IMR-90 (cell line): Measurements from ENCODE around the gene PEAK1. TPM values are rescaled to one million over a fixed set of nuclear protein-coding genes. Genes with fewer than 3 reads are reported as not detected.

ENCODE experiments used
- ATAC-seq: fragments of 200-7000 bp; cut with Tn5 transposase; 2 replicates; pipeline ENCODE4 v1.9.1; 2020; ENCODE audit warnings: low read depth, mild to moderate bottlenecking, moderate library complexity
- BruUV-seq: library from RNA; stranded (reverse); fragments of 400-500 nt; replicated peaks from 2 replicates; lab custom pipeline; 2021; lab: Mats Ljungman, UMichigan
- CTCF ChIA-PET: fragments of 300-600 bp; formaldehyde crosslinking; extraction: SDS; loops from one replicate; lab custom pipeline; 2021; ENCODE audit warnings: antibody characterized with exemption; lab: Yijun Ruan, JAX
- POLR2A ChIA-PET: fragments of 300-600 bp; sonication (Branson Sonifier 250); formaldehyde crosslinking; loops from one replicate; lab custom pipeline; 2022; ENCODE audit warnings: antibody characterized with exemption; ENCODE audit not compliant: unreplicated experiment; lab: Charles Lee
- DNase-seq: peaks from one replicate; pipeline ENCODE4 v3.0.0; 2013
- H2AFZ ChIP-seq: replicated peaks from 2 replicates; pipeline ENCODE3; 2013; ENCODE audit warnings: low read length, mild to moderate bottlenecking; ENCODE audit not compliant: poor library complexity
- H2AK5ac ChIP-seq: 2 replicates; pipeline ENCODE4 v1.6.1; 2013; ENCODE audit warnings: low read depth, low read length, inconsistent platforms
- H2AK9ac ChIP-seq: replicated peaks from 2 replicates; pipeline ENCODE3; 2013; ENCODE audit warnings: mild to moderate bottlenecking, low read depth, low read length, moderate library complexity; ENCODE audit not compliant: poor library complexity
- H2BK120ac ChIP-seq: 2 replicates; pipeline ENCODE4 v1.6.1; 2013; ENCODE audit warnings: low read depth, low read length, inconsistent platforms
- H2BK15ac ChIP-seq: 3 replicates; pipeline ENCODE4 v1.6.1; 2013; ENCODE audit warnings: low read depth, low read length, inconsistent platforms
- H2BK20ac ChIP-seq: 2 replicates; pipeline ENCODE4 v1.6.1; 2013; ENCODE audit warnings: low read depth, mild to moderate bottlenecking, inconsistent platforms, low read length, moderate library complexity
- H2BK5ac ChIP-seq: 2 replicates; pipeline ENCODE4 v1.6.1; 2013; ENCODE audit warnings: mild to moderate bottlenecking, low read depth, low read length, inconsistent platforms; ENCODE audit not compliant: poor library complexity, severe bottlenecking
- H3K14ac ChIP-seq: replicated peaks from 2 replicates; pipeline ENCODE4 v1.6.1; 2013; ENCODE audit warnings: low read depth, low read length, inconsistent platforms
- H3K18ac ChIP-seq: 2 replicates; pipeline ENCODE4 v1.6.1; 2013; ENCODE audit warnings: low read depth, low read length, control low read depth
- H3K23ac ChIP-seq: 2 replicates; pipeline ENCODE4 v1.6.1; 2013; ENCODE audit warnings: low read depth, low read length, inconsistent platforms
- H3K27ac ChIP-seq: 2 replicates; pipeline ENCODE4 v1.5.1; 2013; ENCODE audit warnings: mild to moderate bottlenecking, control low read depth, low read length; ENCODE audit not compliant: insufficient read depth
- H3K27me3 ChIP-seq: 2 replicates; pipeline ENCODE4 v1.6.1; 2013; ENCODE audit warnings: low read length; ENCODE audit not compliant: control insufficient read depth, insufficient read depth
- H3K36me3 ChIP-seq: 2 replicates; pipeline ENCODE4 v1.6.1; 2013; ENCODE audit warnings: low read length, mixed read lengths; ENCODE audit not compliant: control insufficient read depth, insufficient read depth
- H3K4ac ChIP-seq: 2 replicates; pipeline ENCODE4 v1.6.1; 2013; ENCODE audit warnings: low read depth, low read length, inconsistent platforms
- H3K4me1 ChIP-seq: 2 replicates; pipeline ENCODE4 v1.6.1; 2013; ENCODE audit warnings: low read length, mixed read lengths; ENCODE audit not compliant: control insufficient read depth, insufficient read depth
- H3K4me2 ChIP-seq: 2 replicates; pipeline ENCODE4 v1.6.1; 2013; ENCODE audit warnings: low read depth, mild to moderate bottlenecking, control low read depth, low read length, moderate library complexity
- H3K4me3 ChIP-seq: 2 replicates; pipeline ENCODE4 v1.5.1; 2013; ENCODE audit warnings: low read depth, mild to moderate bottlenecking, control low read depth, low read length, moderate library complexity; ENCODE audit not compliant: insufficient read depth
- H3K56ac ChIP-seq: 2 replicates; pipeline ENCODE4 v1.6.1; 2013; ENCODE audit warnings: low read length, inconsistent platforms; ENCODE audit not compliant: insufficient read depth; ENCODE audit errors: extremely low read depth
- H3K79me1 ChIP-seq, 2 experiments: 2 replicates each; pipeline ENCODE4 v1.6.1; 2013; ENCODE audit warnings: low read length in 2 of 2, inconsistent platforms in 1 of 2, low read depth in 1 of 2
- H3K9ac ChIP-seq: 2 replicates; pipeline ENCODE4 v1.6.1; 2013; ENCODE audit warnings: low read depth, low read length, control low read depth
- H3K9me1 ChIP-seq: 2 replicates; pipeline ENCODE4 v1.6.1; 2013; ENCODE audit warnings: low read length, inconsistent platforms; ENCODE audit not compliant: insufficient read depth
- H3K9me3 ChIP-seq: 2 replicates; pipeline ENCODE4 v1.6.1; 2013; ENCODE audit warnings: low read length; ENCODE audit not compliant: control insufficient read depth, insufficient read depth
- H4K20me1 ChIP-seq: 2 replicates; pipeline ENCODE4 v1.6.1; 2013; ENCODE audit warnings: low read length, inconsistent platforms; ENCODE audit not compliant: insufficient read depth
- H4K5ac ChIP-seq: 2 replicates; pipeline ENCODE4 v1.6.1; 2013; ENCODE audit warnings: mild to moderate bottlenecking, low read depth, low read length, control low read depth
- H4K8ac ChIP-seq, 2 experiments: 2 replicates each; pipeline ENCODE4 v1.6.1; 2013; ENCODE audit warnings: low read depth in 2 of 2, low read length in 2 of 2, control low read depth in 1 of 2, inconsistent platforms in 1 of 2
- H4K91ac ChIP-seq: 2 replicates; pipeline ENCODE4 v1.6.1; 2013; ENCODE audit warnings: low read depth, low read length, inconsistent platforms; ENCODE audit not compliant: insufficient read depth
- ELK1 ChIP-seq: fragments of 150-350 bp; IDR thresholded peaks from 2 replicates; pipeline ENCODE4 v1.6.1; 2016; ENCODE audit warnings: low read depth, mild to moderate bottlenecking, low read length, moderate library complexity, borderline replicate concordance
- MAFK ChIP-seq: IDR thresholded peaks from 2 replicates; pipeline ENCODE4 v1.6.1; 2012; ENCODE audit warnings: low read depth, low read length, improper control_type of control experiment
- MAZ ChIP-seq: IDR thresholded peaks from 2 replicates; pipeline ENCODE4 v1.6.1; 2012; ENCODE audit warnings: low read depth, mild to moderate bottlenecking, low read length, improper control_type of control experiment, moderate library complexity, borderline replicate concordance
- RFX5 ChIP-seq: IDR thresholded peaks from 2 replicates; pipeline ENCODE4 v1.8.0; 2012; ENCODE audit warnings: low read depth, mild to moderate bottlenecking, low read length, moderate library complexity
- WGBS, 2 experiments: methylation state at CpG; one replicate each; pipeline versions ENCODE4 v1.1.5 to v1.1.7; 2013; ENCODE audit warnings: missing lambda C conversion rate in 2 of 2; ENCODE audit not compliant: insufficient read length in 1 of 2; ENCODE audit errors: extremely low coverage in 2 of 2; 5-methylcytosine and 5-hydroxymethylcytosine counted together
- dilution Hi-C: fragments of 300-500 bp; cut with HindIII; formaldehyde crosslinking; loops from one replicate; pipeline ENCODE4 v1.14.3; 2018; ENCODE audit warnings: low sequenced_read_pairs; ENCODE audit not compliant: unreplicated experiment
- in situ Hi-C: fragments of 300-500 bp; cut with MboI; formaldehyde crosslinking; loops from 3 replicates; pipeline ENCODE4 v1.14.3; 2019; ENCODE audit warnings: low sequenced_read_pairs, inconsistent platforms, mixed read lengths
- intact Hi-C: fragments of 100-400 bp; cut with micrococcal nuclease; formaldehyde crosslinking; loops from 2 replicates; pipeline ENCODE4 v1.10.0; 2022
- polyA plus RNA-seq, 3 experiments: library from polyadenylated mRNA; depleted of rRNA; stranded (reverse); fragments of >200 nt; gene quantifications; 2 replicates each; pipeline ENCODE4 v1.2.3, GENCODE V29; 2012; ENCODE audit warnings: low replicate concordance in 1 of 3
- total RNA-seq: library from RNA; depleted of rRNA; stranded (reverse); fragments of >200 nt; gene quantifications from 2 replicates; pipeline ENCODE4 v1.2.3, GENCODE V29; 2012

Gene PEAK1
- total and polyA plus RNA-seq, 2 of the 4 experiments (the other 2 are of a cell fraction), result 21.5 to 43.9 TPM

GRCh38 chr15:77181305-77182074, 238.4 kb downstream of the PEAK1 start:
- H3K27ac ChIP-seq, result no peak overlapping the region
- no peak overlapping the region for H2BK20ac ChIP-seq
- H2BK120ac ChIP-seq, result no peak overlapping the region
- no peak overlapping the region for H3K56ac ChIP-seq
- ATAC-seq (no peak), DNase-seq (no peak)
- no peaks in the 10 kb centered on the region for H4K20me1 ChIP-seq
- H2AK5ac ChIP-seq, result no peak overlapping the region
- in situ Hi-C loops (no loop called here), dilution Hi-C loops (no loop called here), intact Hi-C loops (no loop called here)
- H3K27me3 ChIP-seq, result no peaks in the 10 kb centered on the region
- H3K9ac ChIP-seq, result no peak overlapping the region
- H3K4ac ChIP-seq, result no peak overlapping the region
- H3K9me3 ChIP-seq, result no peaks in the 10 kb centered on the region
- no peak overlapping the region for H3K18ac ChIP-seq
- BruUV-seq, result no TSS peak
- no CpG with 5 or more reads among the region's 5 CpGs for WGBS, 2 experiments
- no peak overlapping the region for H2BK15ac ChIP-seq
- no peak overlapping the region for H3K4me3 ChIP-seq
- no peak overlapping the region for H3K23ac ChIP-seq
- ChIA-PET CTCF (interaction anchor here (0.5 to 1.9 kb wide), 2 partner anchors 23 to 362 kb away, joined by 3 to 6 read pairs; no protein-coding TSS in a partner anchor), POLR2A (no interaction called here)
- H4K91ac ChIP-seq, result no peak overlapping the region
- no peak overlapping the region for H2AK9ac ChIP-seq
- H3K9me1 ChIP-seq, result peaks cover 15% of the 10 kb centered on the region
- H3K14ac ChIP-seq, result no peak overlapping the region
- H3K4me2 ChIP-seq, result no peak overlapping the region
- peaks cover 8 to 56% of the 10 kb centered on the region in 2 experiments for H3K79me1 ChIP-seq
- H2BK5ac ChIP-seq, result peak overlapping the region; percentile 13
- no peak overlapping the region for H4K5ac ChIP-seq
- peaks cover 6% of the 10 kb centered on the region for H3K4me1 ChIP-seq
- no peak overlapping the region for H4K8ac ChIP-seq
- H3K36me3 ChIP-seq, result peaks cover 12% of the 10 kb centered on the region
- no peak for TF ChIP-seq MAFK
- TF ChIP-seq ELK1, result no peak
- TF ChIP-seq MAZ, result no peak
- no peak for TF ChIP-seq RFX5
- no peak overlapping the region for H2AFZ ChIP-seq
